PC-9 (cell line): Measurements from ENCODE around the gene PALLD. TPM values are rescaled to one million over a fixed set of nuclear protein-coding genes. Genes with fewer than 3 reads are reported as not detected.

Experiments
- BruUV-seq: library from RNA; stranded (reverse); fragments of 400-500 nt; replicated peaks from 2 replicates; lab custom pipeline; 2021; lab: Mats Ljungman, UMichigan
- CTCF ChIA-PET: fragments of 300-600 bp; sonication (Branson Sonifier 250); formaldehyde crosslinking; loops from one replicate; lab custom pipeline; 2022; ENCODE audit warnings: antibody characterized with exemption; lab: Charles Lee
- POLR2A ChIA-PET: fragments of 300-600 bp; sonication (Branson Sonifier 250); formaldehyde crosslinking; loops from one replicate; lab custom pipeline; 2022; ENCODE audit warnings: antibody characterized with exemption; ENCODE audit not compliant: unreplicated experiment; lab: Charles Lee
- DNase-seq, 2 experiments: peaks; one replicate each; pipeline versions ENCODE4 v3.0.0 to v3.0.0-alpha.2; 2015 to 2022; ENCODE audit warnings: mixed read lengths in 1 of 2
- H2AFZ ChIP-seq: fragments of 200-600 bp; sonication (generic); 2 replicates; pipeline ENCODE4 v1.8.1; 2017; ENCODE audit warnings: antibody characterized with exemption
- H3F3A ChIP-seq: fragments of 200-600 bp; sonication (generic); 2 replicates; pipeline ENCODE4 v1.8.1; 2017; ENCODE audit warnings: antibody characterized with exemption, mild to moderate bottlenecking, low read depth; ENCODE audit not compliant: insufficient read depth
- H3K27ac ChIP-seq: fragments of 200-600 bp; sonication (generic); 2 replicates; pipeline ENCODE4 v1.6.1; 2016; ENCODE audit warnings: mixed run types
- H3K27me3 ChIP-seq: fragments of 200-600 bp; sonication (generic); 2 replicates; pipeline ENCODE4 v1.6.1; 2016; ENCODE audit warnings: low read depth, mixed run types; ENCODE audit not compliant: insufficient read depth
- H3K36me3 ChIP-seq: fragments of 200-600 bp; sonication (generic); 2 replicates; pipeline ENCODE4 v1.6.1; 2016; ENCODE audit warnings: low read depth, mixed run types
- H3K4me1 ChIP-seq: fragments of 200-600 bp; sonication (generic); replicated peaks from 2 replicates; pipeline ENCODE4 v1.6.1; 2016; ENCODE audit warnings: mixed run types; ENCODE audit not compliant: insufficient read depth
- H3K4me2 ChIP-seq: fragments of 200-600 bp; sonication (generic); 2 replicates; pipeline ENCODE4 v1.6.1; 2017; ENCODE audit warnings: mixed run types
- H3K4me3 ChIP-seq: fragments of 200-600 bp; sonication (generic); 2 replicates; pipeline ENCODE4 v1.6.1; 2016; ENCODE audit warnings: mixed run types
- H3K79me2 ChIP-seq: fragments of 200-600 bp; sonication (generic); 2 replicates; pipeline ENCODE4 v1.6.1; 2017; ENCODE audit warnings: low read depth, mixed run types
- H3K9me2 ChIP-seq: fragments of 200-600 bp; sonication (generic); 2 replicates; pipeline ENCODE4 v1.8.1; 2017; ENCODE audit warnings: mild to moderate bottlenecking; ENCODE audit not compliant: insufficient read depth
- H3K9me3 ChIP-seq: fragments of 200-600 bp; sonication (generic); 2 replicates; pipeline ENCODE4 v1.8.1; 2016; ENCODE audit warnings: low read depth; ENCODE audit not compliant: insufficient read depth
- H4K20me1 ChIP-seq: fragments of 200-600 bp; sonication (generic); 2 replicates; pipeline ENCODE4 v1.8.1; 2017; ENCODE audit not compliant: insufficient read depth
- EZH2 ChIP-seq: fragments of 200-600 bp; sonication (generic); IDR thresholded peaks from 2 replicates; pipeline ENCODE4 v1.8.0; 2017; ENCODE audit warnings: antibody characterized with exemption, low read depth
- intact Hi-C: fragments of 100-400 bp; cut with micrococcal nuclease; formaldehyde crosslinking; loops from one replicate; pipeline ENCODE4 v1.10.0; 2022; ENCODE audit not compliant: unreplicated experiment
- total RNA-seq: library from RNA; stranded (reverse); gene quantifications from 2 replicates; pipeline ENCODE4 v1.2.3, GENCODE V29; 2021
- TF ChIP-seq, protein P1 (sequence below): fragments of 200-600 bp; sonication (generic); conservative IDR thresholded peaks from 2 replicates; pipeline ENCODE4 v1.6.1; 2017; ENCODE audit warnings: mixed run types, antibody characterized with exemption, mild to moderate bottlenecking, moderate library complexity

PALLD gene
- total RNA-seq, 1 experiment from 2014 or later = 156 TPM

GRCh38 chr4:168573870-168574269 lies 77.0 kb downstream of the PALLD start:
- no peaks in the 10 kb centered on the region for H3K9me3 ChIP-seq
- H3K27ac ChIP-seq = no peak overlapping the region
- no TSS peak for BruUV-seq
- H2AFZ ChIP-seq = no peak overlapping the region
- H3K9me2 ChIP-seq = no peaks in the 10 kb centered on the region
- intact Hi-C loops = no loop called here
- no peak for DNase-seq
- no peaks in the 10 kb centered on the region for H3K4me1 ChIP-seq
- CTCF ChIA-PET = interaction anchor here (0.6 kb wide), 1 partner anchor 103 kb away, joined by 3 read pairs; no protein-coding TSS in a partner anchor
- H3F3A ChIP-seq = no peaks in the 10 kb centered on the region
- H4K20me1 ChIP-seq = no peaks in the 10 kb centered on the region
- H3K79me2 ChIP-seq = no peaks in the 10 kb centered on the region
- H3K27me3 ChIP-seq = no peaks in the 10 kb centered on the region
- POLR2A ChIA-PET = interaction anchor here (0.6 kb wide), 1 partner anchor 747 kb away, joined by 4 read pairs; no protein-coding TSS in a partner anchor
- no peaks in the 10 kb centered on the region for H3K36me3 ChIP-seq
- H3K4me3 ChIP-seq = no peak overlapping the region
- TF ChIP-seq EZH2 = no peak
- TF ChIP-seq, protein P1, sequence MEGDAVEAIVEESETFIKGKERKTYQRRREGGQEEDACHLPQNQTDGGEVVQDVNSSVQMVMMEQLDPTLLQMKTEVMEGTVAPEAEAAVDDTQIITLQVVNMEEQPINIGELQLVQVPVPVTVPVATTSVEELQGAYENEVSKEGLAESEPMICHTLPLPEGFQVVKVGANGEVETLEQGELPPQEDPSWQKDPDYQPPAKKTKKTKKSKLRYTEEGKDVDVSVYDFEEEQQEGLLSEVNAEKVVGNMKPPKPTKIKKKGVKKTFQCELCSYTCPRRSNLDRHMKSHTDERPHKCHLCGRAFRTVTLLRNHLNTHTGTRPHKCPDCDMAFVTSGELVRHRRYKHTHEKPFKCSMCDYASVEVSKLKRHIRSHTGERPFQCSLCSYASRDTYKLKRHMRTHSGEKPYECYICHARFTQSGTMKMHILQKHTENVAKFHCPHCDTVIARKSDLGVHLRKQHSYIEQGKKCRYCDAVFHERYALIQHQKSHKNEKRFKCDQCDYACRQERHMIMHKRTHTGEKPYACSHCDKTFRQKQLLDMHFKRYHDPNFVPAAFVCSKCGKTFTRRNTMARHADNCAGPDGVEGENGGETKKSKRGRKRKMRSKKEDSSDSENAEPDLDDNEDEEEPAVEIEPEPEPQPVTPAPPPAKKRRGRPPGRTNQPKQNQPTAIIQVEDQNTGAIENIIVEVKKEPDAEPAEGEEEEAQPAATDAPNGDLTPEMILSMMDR = no peak
- no peak overlapping the region for H3K4me2 ChIP-seq

DNA sequence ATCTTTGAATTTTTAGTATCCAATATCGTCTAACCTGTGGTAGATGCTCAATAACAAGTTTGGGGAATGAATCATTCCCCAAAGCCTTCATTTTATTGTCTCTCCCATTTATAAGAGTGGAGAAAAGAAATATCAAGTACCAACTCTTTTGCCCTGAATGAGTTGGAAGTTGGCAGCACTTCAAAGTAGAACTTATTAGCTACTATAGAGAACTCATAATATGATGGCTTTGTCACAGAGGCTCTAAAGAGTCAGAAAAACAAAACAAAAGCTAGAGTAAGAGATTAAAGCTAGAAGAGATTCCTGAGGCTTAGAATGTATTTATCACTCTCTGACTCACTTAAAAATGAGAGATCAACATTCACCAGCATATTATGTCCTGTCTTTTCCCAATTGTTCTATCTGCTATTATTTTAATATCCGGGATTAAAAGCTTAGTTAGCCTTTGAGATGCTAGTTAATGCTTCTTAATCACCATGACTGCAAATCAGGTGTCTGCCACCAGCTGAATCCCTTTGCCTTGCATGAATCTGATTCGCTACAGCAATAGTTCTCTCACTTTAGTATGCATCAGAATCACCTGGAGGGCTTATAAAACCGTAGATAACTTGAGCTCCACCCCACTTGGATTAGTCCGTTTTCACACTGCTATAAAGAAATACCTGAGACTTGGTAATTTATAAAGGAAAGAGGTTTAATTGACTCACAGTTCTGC lies 77.9 kb downstream of the PALLD start:
- no peaks in the 10 kb centered on the region for H3K4me1 ChIP-seq
- no peaks in the 10 kb centered on the region for H3K36me3 ChIP-seq
- H3K9me3 ChIP-seq = no peaks in the 10 kb centered on the region
- DNase-seq = no peak
- no peak overlapping the region for H3K4me2 ChIP-seq
- ChIA-PET CTCF (no interaction called here), POLR2A (interaction anchor here (0.7 kb wide), 1 partner anchor 42 kb away, joined by 5 read pairs; no protein-coding TSS in a partner anchor)
- no peaks in the 10 kb centered on the region for H3K9me2 ChIP-seq
- H3F3A ChIP-seq = no peaks in the 10 kb centered on the region
- H3K27me3 ChIP-seq = no peaks in the 10 kb centered on the region
- H3K79me2 ChIP-seq = no peaks in the 10 kb centered on the region
- no peak overlapping the region for H3K4me3 ChIP-seq
- no peak overlapping the region for H2AFZ ChIP-seq
- TF ChIP-seq, protein P1 = no peak
- no peak for TF ChIP-seq EZH2
- H3K27ac ChIP-seq = no peak overlapping the region
- BruUV-seq = no TSS peak
- intact Hi-C loops = no loop called here
- H4K20me1 ChIP-seq = no peaks in the 10 kb centered on the region

- CTCF ChIA-PET = no interaction called here
- Histone ChIP-seq H3K9me3 (no peaks in the 10 kb centered on the region), H3K9me2 (no peaks in the 10 kb centered on the region), H3K4me3 (no peak overlapping the region), H3K79me2 (no peaks in the 10 kb centered on the region), H3K36me3 (no peaks in the 10 kb centered on the region), H3K4me2 (no peak overlapping the region), H3F3A (no peaks in the 10 kb centered on the region), H3K27ac (no peak overlapping the region), H2AFZ (no peak overlapping the region), H3K4me1 (no peaks in the 10 kb centered on the region), H4K20me1 (no peaks in the 10 kb centered on the region), H3K27me3 (no peaks in the 10 kb centered on the region)
- BruUV-seq = no TSS peak
- no peak for TF ChIP-seq EZH2
- TF ChIP-seq, protein P1 = no peak
- POLR2A ChIA-PET = no interaction called here
- intact Hi-C loops = no loop called here
- DNase-seq = no peak
These were observed 78.6 kb downstream of the PALLD start for GRCh38 chr4:168575473-168575872.
